Neural progenitor cell (in vitro differentiated cells): ENCODE data around the gene PGAP1.

Experiments
- CTCF ChIP-seq: fragments of 200-600 bp; sonication (generic); IDR thresholded peaks from 2 replicates; pipeline ENCODE4 v1.5.1; 2017; ENCODE audit warnings: antibody characterized with exemption, mild to moderate bottlenecking
- EZH2phosphoT487 ChIP-seq: fragments of 200-600 bp; sonication (generic); IDR thresholded peaks from 2 replicates; pipeline ENCODE4 v1.6.1; 2017; ENCODE audit warnings: antibody characterized with exemption

- TF ChIP-seq CTCF, result no peak
- TF ChIP-seq EZH2phosphoT487, result no peak
Measured at GRCh38 chr2:196891136-196891535, 35.4 kb downstream of the PGAP1 start.
